SJCRH30 (cell line): ENCODE data around the gene HMX1. TPM values are rescaled to one million over a fixed set of nuclear protein-coding genes. Genes with fewer than 3 reads are reported as not detected.

ENCODE experiments used
- DNase-seq, 2 experiments: peaks; one replicate each; pipeline ENCODE4 v3.0.0-alpha.2; 2015 to 2020
- H3K27ac ChIP-seq: fragments of 250-450 bp; sonication (Bioruptor Pico); 2 replicates; pipeline ENCODE4 v1.5.1; 2020; ENCODE audit warnings: mild to moderate bottlenecking, moderate library complexity
- H3K27me3 ChIP-seq: fragments of 250-450 bp; sonication (Bioruptor Pico); 2 replicates; pipeline ENCODE4 v1.5.1; 2020; ENCODE audit warnings: mild to moderate bottlenecking, moderate library complexity
- H3K36me3 ChIP-seq: fragments of 250-450 bp; sonication (Bioruptor Pico); 2 replicates; pipeline ENCODE4 v1.5.1; 2020; ENCODE audit warnings: mild to moderate bottlenecking, moderate library complexity
- H3K4me1 ChIP-seq: fragments of 250-450 bp; sonication (Bioruptor Pico); 2 replicates; pipeline ENCODE4 v1.5.1; 2020; ENCODE audit warnings: mild to moderate bottlenecking, moderate library complexity
- H3K4me3 ChIP-seq: fragments of 250-450 bp; sonication (Bioruptor Pico); 2 replicates; pipeline ENCODE4 v1.5.1; 2020; ENCODE audit warnings: mild to moderate bottlenecking, moderate library complexity
- H3K9me3 ChIP-seq: fragments of 250-450 bp; sonication (Bioruptor Pico); replicated peaks from 2 replicates; pipeline ENCODE4 v1.5.1; 2020; ENCODE audit warnings: mild to moderate bottlenecking, moderate library complexity
- total RNA-seq: library from RNA; depleted of rRNA; stranded (reverse); fragments of >200 nt; shearing (Covaris generic); gene quantifications from 2 replicates; pipeline ENCODE4 v1.2.3, GENCODE V29; 2014

Gene HMX1
- total RNA-seq, 1 experiment from 2014 or later, result not detected

- Histone ChIP-seq H3K36me3 (no peaks in the 10 kb centered on the region), H3K9me3 (no peaks in the 10 kb centered on the region), H3K4me3 (no peak overlapping the region), H3K4me1 (no peaks in the 10 kb centered on the region), H3K27me3 (peaks cover 53% of the 10 kb centered on the region), H3K27ac (no peak overlapping the region)
- DNase-seq, result no peak
Observed at GRCh38 chr4:8913121-8913857, 41.6 kb upstream of the HMX1 start.

DNA sequence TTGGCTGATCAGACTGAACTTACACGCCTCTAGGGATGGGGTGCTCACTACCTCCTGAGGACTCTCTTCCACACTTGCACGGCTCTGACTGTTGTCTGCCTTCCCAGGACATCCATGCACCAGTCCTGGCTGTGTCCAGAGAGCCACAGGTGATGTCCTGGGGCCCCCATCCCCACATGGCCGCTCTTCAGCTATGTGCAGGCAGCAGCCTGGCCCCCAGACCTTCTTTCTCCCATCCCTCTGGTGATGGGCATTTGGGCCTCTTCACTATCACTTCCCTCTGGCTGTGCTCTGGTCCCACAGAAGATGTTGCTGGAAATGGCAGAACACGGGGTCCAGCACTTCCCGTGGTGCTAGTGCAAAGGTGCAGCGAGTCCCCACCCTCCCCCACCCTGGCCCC lies 40.9 kb upstream of the HMX1 start:
- DNase-seq, result no peak
- Histone ChIP-seq H3K4me1 (no peaks in the 10 kb centered on the region), H3K4me3 (no peak overlapping the region), H3K9me3 (no peaks in the 10 kb centered on the region), H3K27ac (no peak overlapping the region), H3K36me3 (no peaks in the 10 kb centered on the region), H3K27me3 (peaks cover 56% of the 10 kb centered on the region)

DNA sequence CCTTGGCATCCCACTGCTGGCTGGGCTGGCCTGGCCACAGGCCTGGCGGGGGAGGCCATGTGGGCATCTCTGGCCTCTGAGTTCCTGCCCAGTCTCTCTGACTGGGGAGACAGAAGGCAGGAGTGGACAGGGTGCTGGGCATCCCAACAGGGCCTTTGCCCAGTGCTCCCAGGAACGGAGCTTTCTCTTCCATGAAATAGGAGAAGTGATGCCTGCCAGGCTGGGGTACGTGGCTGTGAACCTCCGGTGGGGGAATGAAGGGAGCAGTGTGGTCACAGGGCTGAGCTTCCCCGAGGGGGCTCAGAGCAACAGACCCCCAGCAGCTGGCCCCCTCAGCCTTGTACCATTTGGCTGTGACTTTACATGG lies 40.4 kb upstream of the HMX1 start:
- no peak overlapping the region for H3K4me3 ChIP-seq
- H3K27me3 ChIP-seq, result peaks cover 56% of the 10 kb centered on the region
- H3K9me3 ChIP-seq, result no peaks in the 10 kb centered on the region
- H3K4me1 ChIP-seq, result no peaks in the 10 kb centered on the region
- no peak overlapping the region for H3K27ac ChIP-seq
- H3K36me3 ChIP-seq, result no peaks in the 10 kb centered on the region
- DNase-seq, result no peak

- Histone ChIP-seq H3K9me3 (no peaks in the 10 kb centered on the region), H3K27ac (no peak overlapping the region), H3K36me3 (no peaks in the 10 kb centered on the region), H3K4me3 (no peak overlapping the region), H3K4me1 (no peaks in the 10 kb centered on the region), H3K27me3 (peaks cover 59% of the 10 kb centered on the region)
- no peak for DNase-seq
Observed at GRCh38 chr4:8911316-8912088, 39.9 kb upstream of the HMX1 start.

GRCh38 chr4:8910822-8911315 lies 39.2 kb upstream of the HMX1 start:
- Histone ChIP-seq H3K4me1 (no peaks in the 10 kb centered on the region), H3K36me3 (no peaks in the 10 kb centered on the region), H3K9me3 (no peaks in the 10 kb centered on the region), H3K4me3 (no peak overlapping the region), H3K27me3 (peaks cover 61% of the 10 kb centered on the region), H3K27ac (no peak overlapping the region)
- DNase-seq, result no peak

DNA sequence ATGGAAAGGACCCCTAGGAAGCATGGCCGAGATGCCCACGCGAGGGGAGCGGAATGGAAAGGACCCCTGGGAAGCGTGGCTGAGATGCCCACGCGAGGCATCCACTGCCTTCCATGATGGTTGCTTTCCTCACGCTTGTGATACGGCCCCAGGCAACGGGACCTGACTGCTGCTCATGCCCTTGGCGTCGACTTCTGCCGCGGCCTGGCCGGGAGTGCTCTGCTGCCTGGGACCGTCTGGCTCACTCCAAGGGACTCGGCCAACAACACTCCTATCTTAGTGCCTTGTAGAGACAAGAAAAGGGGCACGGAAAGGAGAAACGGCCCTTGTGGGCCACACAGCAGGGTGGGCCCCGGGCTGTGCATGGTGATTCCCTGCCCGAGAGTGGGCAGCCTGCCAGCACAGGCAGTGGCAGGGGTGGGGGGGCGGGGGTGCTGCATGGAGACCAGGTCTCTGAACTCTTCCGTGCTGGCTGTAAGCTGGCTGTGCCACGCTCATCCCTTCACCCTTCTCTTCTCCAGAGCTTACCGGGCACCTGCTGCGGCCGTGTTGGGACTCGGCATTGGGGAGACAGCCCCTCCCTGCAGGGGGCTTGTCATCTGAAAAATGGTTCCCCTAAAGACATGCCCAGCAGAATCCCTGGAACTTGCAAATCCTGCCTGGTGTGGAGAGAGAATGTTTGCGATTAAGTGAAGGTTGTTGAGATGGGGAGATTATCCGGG lies 38.6 kb upstream of the HMX1 start:
- no peak for DNase-seq
- peaks cover 61% of the 10 kb centered on the region for H3K27me3 ChIP-seq
- no peak overlapping the region for H3K4me3 ChIP-seq
- H3K27ac ChIP-seq, result no peak overlapping the region
- no peaks in the 10 kb centered on the region for H3K9me3 ChIP-seq
- H3K4me1 ChIP-seq, result no peaks in the 10 kb centered on the region
- H3K36me3 ChIP-seq, result no peaks in the 10 kb centered on the region

- no peaks in the 10 kb centered on the region for H3K9me3 ChIP-seq
- H3K36me3 ChIP-seq, result no peaks in the 10 kb centered on the region
- DNase-seq, result peak in 1 of 2 experiments; percentile 1
- H3K27me3 ChIP-seq, result peaks cover 63% of the 10 kb centered on the region
- H3K27ac ChIP-seq, result no peak overlapping the region
- H3K4me1 ChIP-seq, result no peaks in the 10 kb centered on the region
- no peak overlapping the region for H3K4me3 ChIP-seq
Observed at GRCh38 chr4:8909548-8909947, 37.9 kb upstream of the HMX1 start.

DNA sequence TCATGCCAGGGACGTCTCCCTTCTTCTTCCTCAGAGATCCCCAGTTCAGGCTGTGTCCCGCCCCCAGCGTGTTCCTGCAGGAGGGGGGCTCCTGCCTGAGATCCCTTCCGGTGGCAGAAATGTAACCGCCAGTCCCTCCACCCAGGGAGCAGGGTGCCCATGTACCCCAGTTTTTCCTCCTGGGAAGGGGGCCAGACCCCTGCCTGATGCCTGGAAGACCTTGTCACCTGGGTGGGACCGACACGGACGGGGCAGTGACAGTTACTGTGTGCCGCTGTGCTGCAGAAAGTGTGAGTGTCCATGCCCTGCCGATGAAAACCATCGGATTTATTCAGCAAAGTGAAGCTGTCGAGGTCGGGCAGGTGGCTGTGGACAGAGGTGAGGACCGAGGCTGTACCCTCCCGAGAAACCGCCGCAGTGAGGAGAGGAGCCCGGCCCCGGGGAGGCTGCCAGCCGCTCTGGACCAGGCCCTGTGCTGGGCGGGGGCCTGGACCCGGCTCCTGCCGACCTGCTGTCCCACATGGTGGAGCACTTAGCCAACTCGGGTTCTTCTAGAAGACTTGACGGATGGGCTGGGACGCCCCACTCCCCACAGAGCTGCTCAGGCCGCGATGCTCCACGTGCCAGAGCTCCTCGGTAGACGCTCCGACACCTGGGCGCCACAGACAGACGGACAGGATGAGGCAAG lies 36.7 kb upstream of the HMX1 start:
- Histone ChIP-seq H3K27ac (no peak overlapping the region), H3K27me3 (peaks cover 65% of the 10 kb centered on the region), H3K4me3 (no peak overlapping the region), H3K36me3 (no peaks in the 10 kb centered on the region), H3K4me1 (no peaks in the 10 kb centered on the region), H3K9me3 (no peaks in the 10 kb centered on the region)
- peak in 1 of 2 experiments; percentile 2 for DNase-seq

- no peaks in the 10 kb centered on the region for H3K36me3 ChIP-seq
- no peaks in the 10 kb centered on the region for H3K4me1 ChIP-seq
- H3K9me3 ChIP-seq, result no peaks in the 10 kb centered on the region
- no peak overlapping the region for H3K4me3 ChIP-seq
- H3K27ac ChIP-seq, result no peak overlapping the region
- H3K27me3 ChIP-seq, result peaks cover 65% of the 10 kb centered on the region
- peak in 1 of 2 experiments; percentile 2 for DNase-seq
Observed at GRCh38 chr4:8907596-8908205, 36.1 kb upstream of the HMX1 start.

DNA sequence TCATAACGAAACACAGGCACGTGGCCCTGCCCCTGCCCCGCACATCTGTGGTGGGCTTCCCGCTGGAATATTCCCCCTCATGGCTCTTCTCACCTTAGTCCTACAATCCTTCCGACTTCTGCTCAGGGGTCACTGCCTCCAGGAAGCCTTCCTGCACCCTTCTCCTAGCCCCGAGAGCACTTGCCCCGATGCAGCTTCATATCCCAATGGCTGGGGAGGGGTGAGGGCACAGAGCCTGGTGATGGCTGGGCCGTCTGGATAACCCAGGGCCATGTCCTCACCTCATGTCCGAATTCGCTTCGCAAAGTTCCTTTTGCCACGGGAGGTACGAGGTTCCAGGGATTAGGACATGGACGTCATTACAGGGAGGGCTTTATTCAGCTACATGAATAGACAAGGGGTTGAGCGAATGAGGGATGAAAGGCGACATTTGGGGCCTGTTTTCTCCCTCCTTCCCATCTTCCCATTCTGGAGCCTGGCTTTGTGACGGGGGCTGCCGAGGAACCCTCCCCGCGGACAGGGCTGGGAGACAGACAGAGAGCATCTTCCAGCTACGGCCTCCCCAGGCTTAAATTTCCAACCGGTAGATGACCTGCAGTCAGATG lies 35.5 kb upstream of the HMX1 start:
- Histone ChIP-seq H3K4me3 (no peak overlapping the region), H3K4me1 (no peaks in the 10 kb centered on the region), H3K36me3 (no peaks in the 10 kb centered on the region), H3K27ac (no peak overlapping the region), H3K9me3 (no peaks in the 10 kb centered on the region; the same call in 1 of the 2 replicates), H3K27me3 (peaks cover 65% of the 10 kb centered on the region)
- peak in 1 of 2 experiments; percentile 0 for DNase-seq

- H3K4me1 ChIP-seq, result no peaks in the 10 kb centered on the region
- H3K27ac ChIP-seq, result no peak overlapping the region
- H3K36me3 ChIP-seq, result no peaks in the 10 kb centered on the region
- H3K9me3 ChIP-seq, result peaks cover 3% of the 10 kb centered on the region
- DNase-seq, result no peak
- H3K27me3 ChIP-seq, result peaks cover 64% of the 10 kb centered on the region
- no peak overlapping the region for H3K4me3 ChIP-seq
Observed at GRCh38 chr4:8906668-8906970, 35.0 kb upstream of the HMX1 start.

GRCh38 chr4:8905773-8906667 lies 34.4 kb upstream of the HMX1 start:
- Histone ChIP-seq H3K27ac (no peak overlapping the region), H3K27me3 (peaks cover 58% of the 10 kb centered on the region), H3K9me3 (peaks cover 3% of the 10 kb centered on the region), H3K36me3 (no peaks in the 10 kb centered on the region), H3K4me3 (no peak overlapping the region), H3K4me1 (no peaks in the 10 kb centered on the region)
- DNase-seq, result no peak

GRCh38 chr4:8905226-8905772 lies 33.7 kb upstream of the HMX1 start:
- H3K27me3 ChIP-seq, result peaks cover 52% of the 10 kb centered on the region
- no peaks in the 10 kb centered on the region for H3K36me3 ChIP-seq
- no peak overlapping the region for H3K27ac ChIP-seq
- DNase-seq, result no peak
- no peak overlapping the region for H3K4me3 ChIP-seq
- H3K9me3 ChIP-seq, result peaks cover 3% of the 10 kb centered on the region
- no peaks in the 10 kb centered on the region for H3K4me1 ChIP-seq
